GM18526 (cell line): ENCODE data around the gene PAK2.

Experiments used
- POLR2A ChIP-seq: IDR thresholded peaks from 3 replicates; pipeline ENCODE4 v1.6.1; 2011; ENCODE audit not compliant: insufficient read length; ENCODE audit errors: extremely low read depth

Gene PAK2

DNA sequence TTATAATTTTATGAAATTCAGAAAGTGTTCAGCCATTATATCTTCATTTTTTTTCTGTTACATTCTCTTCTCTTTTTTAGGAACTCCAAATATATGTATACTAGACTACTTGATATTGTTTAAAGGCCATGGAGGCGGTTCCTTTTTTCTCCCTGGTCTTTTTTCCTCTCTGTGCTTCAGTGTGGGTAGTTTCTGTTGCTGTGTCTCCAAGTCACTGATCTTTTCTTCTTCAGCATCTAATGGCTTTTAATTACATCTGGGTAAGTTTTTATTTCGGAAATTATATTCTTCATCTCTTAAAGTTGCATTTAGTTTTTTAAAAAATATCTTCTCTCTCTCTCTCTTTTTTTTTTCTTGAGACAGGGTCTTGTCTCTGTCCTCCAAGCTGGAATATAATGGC lies 18.6 kb upstream of the PAK2 start:
- no peak for TF ChIP-seq POLR2A

- no peak for TF ChIP-seq POLR2A
These were observed 12.6 kb upstream of the PAK2 start for GRCh38 chr3:196726788-196727675.

DNA sequence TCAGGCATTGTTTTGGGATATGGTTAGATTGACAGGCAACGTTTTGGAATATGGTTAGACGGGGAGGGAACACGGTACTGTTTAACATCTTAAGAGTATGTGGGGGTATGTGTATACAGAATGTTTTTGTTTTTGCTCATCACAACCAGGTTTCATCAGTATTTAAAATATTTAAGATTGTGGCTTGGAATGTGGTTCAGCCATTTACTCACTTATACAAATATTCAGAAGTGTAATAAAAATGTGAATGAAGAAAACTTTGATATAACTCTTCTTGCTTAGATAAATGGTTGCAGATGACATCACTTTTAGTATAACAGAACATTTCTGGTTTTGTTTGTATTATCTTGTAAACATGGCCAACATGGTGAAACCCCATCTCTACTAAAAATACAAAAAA lies 3.9 kb upstream of the PAK2 start:
- TF ChIP-seq POLR2A = no peak

DNA sequence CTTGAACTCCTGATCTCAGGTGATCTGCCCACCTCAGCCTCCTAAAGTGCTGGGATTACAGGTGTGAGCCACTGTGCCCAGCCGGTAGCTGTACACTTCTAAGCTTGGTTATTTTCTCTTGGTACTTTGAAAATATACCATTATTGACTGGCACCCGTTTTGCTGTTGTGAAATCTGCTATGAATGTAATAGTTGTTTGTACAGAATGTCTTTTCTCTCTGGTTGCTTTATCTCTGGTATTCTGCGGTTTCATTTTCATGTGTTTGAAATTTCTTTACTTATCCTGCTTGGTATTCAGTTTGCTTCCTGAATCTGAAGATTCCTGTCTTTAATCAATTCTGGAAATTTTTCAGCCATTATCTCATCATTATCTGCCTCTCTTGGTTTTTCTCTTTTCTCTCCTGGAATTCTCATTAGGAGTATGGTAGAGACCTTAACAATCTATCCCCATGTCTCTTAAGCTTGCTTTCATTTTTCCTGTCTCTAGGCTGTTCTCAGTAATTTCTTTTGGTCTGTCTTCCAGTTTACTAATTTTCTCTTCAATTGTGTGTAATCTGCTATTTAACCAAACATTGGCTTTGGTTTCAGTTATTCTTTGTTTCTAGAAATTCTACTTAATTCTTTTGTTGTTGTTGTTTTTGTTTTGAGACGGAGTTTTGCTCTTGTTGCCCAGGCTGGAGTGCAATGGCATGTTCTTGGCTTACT lies 2.8 kb upstream of the PAK2 start:
- no peak for TF ChIP-seq POLR2A

GRCh38 chr3:196737655-196738054 lies 2.0 kb upstream of the PAK2 start:
- no peak for TF ChIP-seq POLR2A

GRCh38 chr3:196740481-196741248 lies 1.0 kb downstream of the PAK2 start:
- no peak for TF ChIP-seq POLR2A

DNA sequence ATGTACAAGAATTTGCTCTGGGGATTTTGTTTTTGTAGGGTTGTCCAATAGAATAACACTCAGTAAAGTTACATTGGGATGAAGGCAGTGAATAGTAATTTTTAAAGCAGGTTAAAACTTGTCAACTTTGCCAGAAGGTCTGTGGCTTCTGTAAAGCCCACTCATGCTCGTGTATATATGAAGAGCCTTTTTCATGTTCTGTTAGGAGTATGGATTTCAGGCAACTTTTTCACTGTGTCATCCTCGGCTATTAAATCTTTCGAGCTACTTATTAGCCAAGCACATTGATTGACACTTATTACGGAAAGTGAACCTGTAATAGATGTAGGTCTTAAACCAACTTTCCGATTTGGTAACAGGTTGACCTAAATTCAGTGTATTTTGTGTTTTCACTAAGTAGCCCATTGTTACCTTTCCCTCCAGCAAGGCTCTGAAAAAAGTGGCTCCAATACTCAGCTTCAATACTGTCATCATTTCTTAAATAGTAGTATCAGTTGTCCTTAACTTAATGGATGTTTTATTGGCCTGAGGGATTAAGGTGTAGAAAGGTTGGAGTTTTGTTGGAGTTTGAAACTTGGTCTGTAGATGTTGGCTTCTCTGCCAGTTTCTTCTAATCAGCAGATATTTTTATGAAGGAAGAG lies 1.7 kb downstream of the PAK2 start:
- no peak for TF ChIP-seq POLR2A

- no peak for TF ChIP-seq POLR2A
These were observed 9.5 kb downstream of the PAK2 start for GRCh38 chr3:196749125-196749524.

DNA sequence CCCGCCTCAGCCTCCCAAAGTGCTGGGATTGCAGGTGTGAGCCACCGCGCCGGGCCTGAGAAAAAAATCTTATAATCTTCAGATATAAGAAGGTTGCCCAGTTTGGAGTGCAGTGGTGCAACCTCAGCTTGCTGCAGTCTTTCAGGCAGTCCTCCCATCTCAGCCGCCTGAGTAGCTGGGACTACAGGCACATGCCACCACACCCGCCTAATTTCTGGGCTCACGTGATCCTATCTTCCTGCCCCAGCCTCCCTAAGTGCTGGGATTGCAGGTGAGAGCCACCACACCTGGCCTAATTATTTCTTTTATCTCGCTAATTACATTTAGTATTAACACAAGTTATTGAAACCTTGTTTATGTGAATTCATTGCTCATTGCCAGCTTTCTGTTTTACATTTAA lies 13.5 kb downstream of the PAK2 start:
- TF ChIP-seq POLR2A = no peak

DNA sequence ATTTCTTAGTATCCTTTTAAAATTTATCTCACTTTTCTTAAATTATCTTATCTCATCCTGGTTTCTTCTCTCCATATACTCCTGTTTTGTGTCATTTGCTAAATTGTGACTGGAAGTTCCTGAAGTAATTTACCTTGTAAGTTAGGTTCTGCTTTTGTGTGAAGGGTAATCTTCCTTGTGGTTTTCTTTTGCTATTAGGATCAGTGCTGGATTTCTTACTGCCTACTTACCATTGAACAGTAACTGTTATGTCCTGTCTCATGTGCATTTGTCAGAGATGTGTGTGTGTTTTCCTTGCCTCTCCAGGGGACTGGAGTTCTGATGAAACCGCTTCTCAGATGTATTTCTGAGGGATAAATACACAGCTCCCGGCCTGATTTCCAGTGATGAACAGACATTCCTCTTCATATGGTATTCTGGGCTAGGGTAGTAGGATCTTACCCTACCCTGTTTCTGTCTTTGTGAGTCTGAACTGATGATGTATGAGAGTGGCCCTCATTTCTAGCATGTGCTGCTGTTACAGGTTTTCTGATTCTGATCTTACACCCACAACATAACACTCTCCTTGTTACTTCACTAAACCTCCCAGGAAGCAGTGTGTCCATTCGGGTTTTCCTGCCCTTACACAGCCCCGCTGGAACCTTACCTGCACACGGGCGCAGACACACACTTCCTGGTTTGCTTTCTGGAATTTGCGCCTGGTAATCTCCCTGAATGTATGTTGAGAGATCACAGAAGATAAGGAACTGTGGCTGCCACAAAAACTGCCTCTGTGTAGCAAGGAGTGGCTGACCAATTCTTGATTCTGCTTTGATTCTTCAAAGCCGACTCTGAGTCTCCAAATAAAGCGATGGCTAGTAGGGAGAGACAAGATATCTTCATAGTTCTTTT lies 14.7 kb downstream of the PAK2 start:
- no peak for TF ChIP-seq POLR2A

- TF ChIP-seq POLR2A = no peak
These were observed 17.1 kb downstream of the PAK2 start for GRCh38 chr3:196756732-196757131.

- no peak for TF ChIP-seq POLR2A
These were observed 18.5 kb downstream of the PAK2 start for GRCh38 chr3:196757876-196758739.

DNA sequence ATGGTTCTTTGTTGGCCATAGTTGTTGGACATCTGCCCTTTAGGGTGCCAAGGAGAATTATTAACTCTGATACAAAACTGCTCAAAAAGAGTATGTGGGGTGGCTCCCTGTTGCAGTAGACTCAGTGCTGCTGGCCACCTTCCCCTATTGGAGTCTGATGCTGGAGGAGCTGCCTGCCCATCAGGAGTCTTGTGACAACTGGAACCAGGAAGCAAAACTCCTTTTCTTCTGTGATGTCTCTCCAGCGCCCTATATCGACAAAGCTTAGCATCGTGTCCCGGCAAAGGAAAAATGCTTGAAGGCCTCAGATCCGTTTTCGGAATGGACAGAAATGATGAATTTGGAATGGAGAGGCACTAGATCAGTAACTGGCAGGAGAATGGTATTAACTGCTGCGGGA lies 23.5 kb downstream of the PAK2 start:
- no peak for TF ChIP-seq POLR2A

GRCh38 chr3:196765454-196765853 lies 25.8 kb downstream of the PAK2 start:
- TF ChIP-seq POLR2A = no peak

- TF ChIP-seq POLR2A = no peak
These were observed 31.4 kb downstream of the PAK2 start for GRCh38 chr3:196771067-196771466.
